AML-193 (cell line): ENCODE data around the gene EFHD2.
"Not testable (repeated sequence)": the region's sequence is repeated elsewhere in the genome, so short reads cannot be mapped to it uniquely, and the experiment has no call there.

Source experiments
- DNase-seq, 2 experiments: peaks; one replicate each; lab custom pipeline; 2025; lab: John Stamatoyannopoulos, UW

Gene EFHD2, protein sequence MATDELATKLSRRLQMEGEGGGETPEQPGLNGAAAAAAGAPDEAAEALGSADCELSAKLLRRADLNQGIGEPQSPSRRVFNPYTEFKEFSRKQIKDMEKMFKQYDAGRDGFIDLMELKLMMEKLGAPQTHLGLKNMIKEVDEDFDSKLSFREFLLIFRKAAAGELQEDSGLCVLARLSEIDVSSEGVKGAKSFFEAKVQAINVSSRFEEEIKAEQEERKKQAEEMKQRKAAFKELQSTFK

DNA sequence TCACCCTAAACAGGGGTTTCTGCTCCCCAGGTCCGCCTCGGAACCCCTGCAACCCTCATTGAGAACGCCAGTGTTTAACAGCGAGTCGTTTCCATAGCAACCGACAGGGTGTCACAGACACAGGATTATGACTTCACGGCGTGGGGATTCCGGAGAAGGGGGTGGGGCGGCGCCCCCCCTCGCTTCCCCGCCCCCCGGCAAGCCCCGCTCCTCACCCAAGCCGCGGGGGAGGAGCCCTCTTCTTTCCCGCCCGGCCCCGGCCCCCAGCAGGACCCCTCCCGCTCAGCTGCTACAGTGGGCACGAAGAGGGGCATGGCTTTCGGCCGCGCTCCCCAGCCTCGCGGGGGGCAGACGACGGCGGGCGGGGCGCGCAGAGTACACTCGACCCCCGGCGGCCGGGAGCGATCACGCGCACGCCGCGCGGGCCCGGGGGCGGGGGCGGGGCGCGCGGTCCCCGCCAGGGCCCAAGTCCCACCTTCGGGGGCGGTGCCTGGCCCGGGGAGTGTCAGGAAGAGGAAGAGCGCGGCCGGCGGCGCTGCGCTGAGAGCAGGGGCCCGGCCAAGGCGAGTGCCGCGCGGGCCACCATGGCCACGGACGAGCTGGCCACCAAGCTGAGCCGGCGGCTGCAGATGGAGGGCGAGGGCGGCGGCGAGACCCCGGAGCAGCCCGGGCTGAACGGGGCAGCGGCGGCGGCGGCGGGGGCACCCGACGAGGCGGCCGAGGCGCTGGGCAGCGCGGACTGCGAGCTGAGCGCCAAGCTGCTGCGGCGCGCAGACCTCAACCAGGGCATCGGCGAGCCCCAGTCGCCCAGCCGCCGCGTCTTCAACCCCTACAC, at the start of gene EFHD2:
Gene EFHD2 (plus strand): TSS at position 501 of the 835 bp plus-strand sequence. CDS start 84 bp downstream, at position 585.
- DNase-seq = peak; percentile 41 to 72

DNA sequence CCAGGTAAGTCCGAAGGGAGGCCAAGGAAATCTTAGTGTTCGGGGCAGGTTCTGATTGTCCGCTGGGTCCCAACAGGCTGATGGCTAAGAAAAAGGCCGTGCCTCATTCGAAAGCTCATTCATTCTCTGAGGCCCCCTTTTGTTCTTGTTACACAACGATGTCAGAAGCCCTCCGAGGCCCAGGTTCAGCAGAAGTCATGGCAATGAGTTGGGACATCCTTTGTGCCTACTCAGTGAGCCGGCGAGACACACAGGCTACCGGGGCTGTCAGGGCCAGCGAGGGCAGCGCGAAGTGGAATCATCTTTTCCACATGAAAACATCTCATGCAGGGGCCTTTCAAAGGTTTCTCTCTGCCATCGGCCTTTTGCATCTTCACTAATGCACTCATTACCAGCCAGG, 49.0 kb upstream of the EFHD2 start:
- DNase-seq = no peak

DNA sequence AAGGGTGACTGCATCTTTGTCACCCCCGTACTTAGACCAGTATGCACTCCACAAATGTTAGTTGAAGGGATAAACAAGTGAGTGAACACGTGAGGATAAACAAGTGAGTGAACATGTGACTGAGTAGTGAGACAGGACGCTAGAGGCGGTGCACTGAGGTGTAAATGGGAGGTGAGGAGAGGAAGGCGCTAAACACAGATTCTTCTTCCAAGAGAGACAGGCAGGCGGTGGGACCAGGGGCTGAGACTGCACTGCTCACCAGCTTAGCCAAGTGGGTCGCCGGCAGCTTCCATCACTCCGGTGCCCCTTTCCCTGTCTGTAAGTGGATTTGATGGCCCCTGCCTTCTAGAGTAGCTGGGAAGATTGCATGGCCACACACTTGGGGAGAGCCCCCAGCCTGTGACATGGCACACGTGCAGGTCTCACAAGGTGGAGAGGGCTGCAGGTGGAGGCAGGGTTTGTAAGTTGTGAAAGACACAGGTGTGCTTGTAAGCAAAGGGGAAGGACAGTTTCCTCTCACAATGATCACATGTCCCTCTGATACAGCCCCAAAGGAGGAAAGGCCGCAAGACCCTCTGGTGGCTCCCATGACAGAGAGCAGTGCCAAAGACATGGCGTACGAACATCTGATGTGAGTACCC, 47.5 kb upstream of the EFHD2 start:
- no peak for DNase-seq

DNA sequence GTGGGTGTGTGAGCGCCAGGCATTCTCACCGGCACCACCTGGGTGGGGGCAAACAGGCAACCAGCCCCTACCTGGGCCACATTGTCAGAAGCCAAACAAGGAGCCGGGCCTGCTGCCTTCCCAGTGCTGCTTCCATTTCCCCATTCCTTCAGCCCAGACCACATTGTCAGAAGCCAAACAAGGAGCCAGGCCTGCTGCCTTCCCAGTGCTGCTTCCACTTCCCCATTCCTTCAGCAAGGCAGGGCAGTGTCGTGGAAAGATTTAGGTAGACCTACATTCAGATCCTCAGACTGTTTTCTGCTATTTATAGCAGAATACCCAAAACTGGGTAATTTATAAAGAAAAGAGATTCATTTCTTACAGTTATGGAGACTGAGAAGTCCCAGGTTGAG, 47.0 kb upstream of the EFHD2 start:
- DNase-seq = no peak

DNA sequence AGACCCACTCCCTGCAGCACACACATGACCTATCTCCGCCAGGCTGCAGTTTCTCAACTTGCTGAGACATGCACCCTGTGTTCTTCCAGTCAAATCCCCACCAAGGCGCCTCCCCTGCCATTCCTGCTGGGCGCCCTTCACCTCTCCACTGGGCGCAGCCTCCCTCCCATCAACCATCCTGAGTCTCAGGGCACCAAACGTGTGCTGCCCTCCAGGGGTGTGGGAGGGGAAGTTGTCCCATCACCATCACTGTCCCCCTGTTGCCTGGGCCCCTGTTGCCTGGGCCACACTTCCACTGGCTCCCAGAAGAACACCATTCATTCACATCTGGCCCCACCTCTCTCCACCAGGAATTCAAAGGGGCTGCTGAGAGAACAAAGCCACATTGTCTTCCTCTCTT, 44.9 kb upstream of the EFHD2 start:
- DNase-seq = peak in 1 of 2 experiments; percentile 3

DNA sequence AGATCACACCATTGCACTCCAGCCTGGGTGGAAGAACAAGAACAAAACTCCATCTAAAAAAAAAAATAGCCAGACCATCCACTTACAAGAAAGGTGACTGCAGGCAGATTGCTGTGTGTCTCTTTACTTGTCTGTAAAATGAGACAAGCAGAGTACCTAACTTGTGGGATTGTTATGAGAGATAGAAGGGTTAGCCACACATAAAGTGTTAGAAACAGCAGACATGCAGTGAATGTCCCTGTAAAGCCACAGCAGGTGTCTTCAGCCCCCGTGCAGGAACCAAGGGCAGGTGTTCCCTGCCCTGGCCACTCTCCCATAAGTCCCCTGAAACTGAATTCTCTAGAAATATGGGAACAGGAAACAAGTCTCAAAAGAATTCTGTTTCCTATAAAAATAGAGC, 40.8 kb upstream of the EFHD2 start:
- DNase-seq = no peak

DNA sequence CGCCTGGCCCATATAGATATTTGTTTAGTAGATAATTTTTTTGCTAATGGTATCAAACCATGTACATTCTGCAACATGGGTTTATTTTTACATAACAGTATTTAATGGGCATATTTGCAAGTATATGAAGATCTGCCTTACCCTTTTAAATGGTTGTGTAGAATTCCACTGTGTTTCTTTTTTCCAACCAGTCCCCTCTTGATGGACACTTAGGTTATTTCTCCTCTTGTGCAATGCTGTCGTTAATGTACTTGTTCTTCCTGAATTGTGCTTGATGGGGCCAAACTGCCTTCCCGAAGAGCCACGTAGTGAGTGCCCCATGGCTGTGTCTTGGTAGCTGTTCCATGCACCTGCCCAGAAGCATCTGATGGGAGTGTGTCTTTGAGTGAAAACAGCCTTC, 39.4 kb upstream of the EFHD2 start:
- no peak for DNase-seq

DNA sequence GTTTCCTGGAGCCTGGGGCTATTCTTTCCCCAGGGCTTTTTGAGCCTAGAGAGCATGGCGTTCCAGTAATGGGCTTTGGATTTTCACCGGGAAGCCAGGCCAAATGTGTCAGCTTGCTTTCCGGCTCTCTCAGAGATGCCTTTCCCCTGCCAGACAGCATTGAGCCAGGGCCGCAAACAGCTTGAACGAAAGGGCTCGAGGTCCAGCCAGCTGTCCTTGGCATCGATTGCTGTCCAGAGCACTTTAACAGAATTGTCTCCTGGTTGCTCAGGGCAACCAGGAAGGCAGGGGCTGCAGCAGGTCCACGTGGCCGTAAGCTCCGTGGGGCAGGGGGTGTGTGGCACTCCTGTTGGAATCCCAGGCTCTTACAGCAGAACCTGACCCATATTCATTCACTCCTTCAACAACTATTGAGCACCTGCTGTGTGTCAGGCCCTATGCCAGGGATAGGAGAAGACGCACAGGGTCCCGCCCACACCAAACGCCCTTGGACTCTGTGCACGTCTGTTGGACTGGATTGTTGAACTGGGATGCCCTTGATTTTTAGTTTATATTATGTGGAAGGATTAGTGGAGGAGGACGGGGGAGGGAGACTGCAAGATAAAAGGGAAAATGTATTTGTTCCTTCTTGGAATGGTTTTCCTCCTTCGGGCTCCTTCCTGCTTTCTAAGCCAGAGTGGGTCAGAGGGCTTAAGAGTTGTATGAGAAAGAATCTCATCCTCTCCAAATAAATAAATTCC, 38.7 kb upstream of the EFHD2 start:
- DNase-seq = no peak

DNA sequence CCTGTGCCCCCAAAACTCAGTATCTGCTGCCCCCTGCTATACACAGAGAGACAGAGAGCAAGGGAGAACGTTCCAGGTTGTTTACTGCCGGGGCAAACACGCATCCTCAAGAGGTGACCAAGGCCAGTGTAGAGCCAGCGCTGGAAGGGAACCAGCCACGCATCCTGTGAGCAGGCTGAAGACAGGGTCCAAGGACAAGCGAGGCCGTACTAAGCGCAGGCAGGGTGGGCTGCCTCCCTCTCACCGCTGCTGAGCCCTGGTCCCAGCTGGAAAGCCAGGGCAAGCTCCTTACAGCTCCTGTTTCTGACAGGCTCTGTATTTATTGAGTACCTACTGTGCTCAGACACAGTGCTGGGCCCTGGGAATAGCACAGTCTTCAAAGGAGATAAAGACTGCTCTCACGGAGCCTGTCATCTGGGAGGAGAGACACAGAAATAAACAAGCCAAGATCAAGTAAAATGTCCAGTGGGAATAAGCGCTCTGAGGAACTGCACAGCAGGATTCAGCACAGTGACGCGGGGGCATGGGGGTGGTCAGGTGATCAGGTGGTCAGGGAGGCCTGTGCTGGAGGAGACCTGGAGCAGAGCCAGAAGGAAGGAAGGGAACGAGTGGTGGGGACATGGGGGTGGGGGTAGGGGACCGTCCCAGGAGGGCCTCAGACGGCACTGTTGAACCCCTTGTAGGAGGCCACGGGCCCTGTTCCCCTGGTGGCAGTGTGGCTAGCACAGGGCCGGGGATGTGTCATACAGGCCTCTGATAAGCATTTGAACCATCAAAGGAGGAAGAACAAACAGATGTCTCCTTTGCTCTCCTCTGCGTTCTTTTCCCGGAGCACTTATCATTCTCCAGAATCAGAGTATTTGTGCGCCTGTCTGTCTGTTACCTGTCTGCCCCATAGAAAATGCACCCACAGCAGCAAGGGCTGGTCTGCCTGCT, 37.8 kb upstream of the EFHD2 start:
- DNase-seq = no peak

DNA sequence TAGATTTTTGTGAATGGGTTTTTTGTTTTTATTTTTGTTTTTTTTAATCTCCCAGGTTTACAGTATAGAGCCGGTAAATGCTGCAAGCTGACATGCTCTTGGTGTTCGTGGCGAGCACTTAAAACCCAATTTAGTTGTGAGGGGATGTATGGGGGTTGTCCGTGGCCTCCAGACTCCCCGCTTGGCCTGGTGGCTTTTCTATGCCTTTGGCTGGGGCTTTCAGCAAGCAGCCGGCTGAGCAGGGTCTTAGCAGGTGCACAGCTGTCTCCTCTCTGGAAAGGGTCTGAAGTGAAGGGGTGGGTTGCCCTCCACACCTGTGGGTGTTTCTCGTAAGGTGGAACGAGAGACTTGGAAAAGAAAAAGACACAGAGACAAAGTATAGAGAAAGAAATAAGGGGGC, 31.0 kb upstream of the EFHD2 start:
- no peak for DNase-seq

DNA sequence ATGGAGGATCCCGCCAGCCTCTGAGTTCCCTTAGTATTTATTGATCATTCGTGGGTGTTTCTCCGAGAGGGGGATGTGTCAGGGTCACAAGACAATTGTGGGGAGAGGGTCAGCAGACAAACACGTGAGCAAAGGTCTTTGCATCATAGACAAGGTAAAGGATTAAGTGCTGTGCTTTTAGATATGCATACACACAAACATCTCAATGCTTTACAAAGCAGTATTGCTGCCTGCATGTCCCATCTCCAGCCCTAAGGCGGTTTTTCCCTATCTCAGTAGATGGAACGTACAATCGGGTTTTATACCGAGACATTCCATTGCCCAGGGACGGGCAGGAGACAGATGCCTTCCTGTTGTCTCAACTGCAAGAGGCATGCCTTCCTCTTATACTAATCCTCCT, 30.5 kb upstream of the EFHD2 start:
- not testable (repeated sequence) for DNase-seq

DNA sequence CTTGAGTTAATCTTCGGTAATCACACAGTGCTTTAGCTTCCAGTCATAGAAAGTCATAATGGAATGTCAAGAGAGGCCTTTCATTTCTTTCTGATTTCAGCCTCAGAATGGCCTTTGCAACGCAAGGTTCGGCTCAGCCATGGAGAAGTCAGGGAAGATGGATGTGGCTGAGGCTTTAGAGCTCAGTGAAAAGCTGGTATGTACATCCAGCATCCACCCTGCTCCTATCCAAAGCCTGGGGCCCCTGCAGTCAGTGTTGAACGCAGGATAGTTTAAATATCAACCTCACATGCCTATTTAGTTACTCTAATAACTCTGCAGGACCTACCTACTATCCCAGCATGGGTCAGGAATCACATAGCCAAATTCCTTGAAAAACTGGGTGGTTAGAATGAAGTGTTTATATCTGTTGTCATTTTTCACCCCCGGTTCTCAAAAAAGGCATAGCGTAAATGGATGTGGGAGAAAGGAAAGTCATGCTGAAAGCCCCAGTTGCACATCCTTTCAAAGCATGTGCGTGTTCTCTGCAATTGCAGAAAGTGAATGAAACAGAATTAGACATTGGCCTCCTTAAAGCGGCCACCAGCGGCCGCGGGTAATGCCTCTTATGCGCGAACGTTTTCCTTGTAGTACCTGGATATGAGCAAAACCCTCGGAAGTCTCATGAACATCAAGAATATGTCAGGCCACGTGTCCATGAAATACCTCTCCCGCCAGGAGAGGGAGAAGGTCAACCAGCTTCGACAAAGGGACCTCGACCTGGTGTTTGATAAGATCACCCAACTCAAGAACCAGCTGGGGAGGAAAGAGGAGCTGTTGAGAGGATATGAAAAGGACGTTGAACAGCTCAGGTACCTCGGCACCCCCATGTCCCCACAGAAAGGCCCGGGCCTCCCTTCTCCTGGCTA, 28.8 kb upstream of the EFHD2 start:
- DNase-seq = no peak

DNA sequence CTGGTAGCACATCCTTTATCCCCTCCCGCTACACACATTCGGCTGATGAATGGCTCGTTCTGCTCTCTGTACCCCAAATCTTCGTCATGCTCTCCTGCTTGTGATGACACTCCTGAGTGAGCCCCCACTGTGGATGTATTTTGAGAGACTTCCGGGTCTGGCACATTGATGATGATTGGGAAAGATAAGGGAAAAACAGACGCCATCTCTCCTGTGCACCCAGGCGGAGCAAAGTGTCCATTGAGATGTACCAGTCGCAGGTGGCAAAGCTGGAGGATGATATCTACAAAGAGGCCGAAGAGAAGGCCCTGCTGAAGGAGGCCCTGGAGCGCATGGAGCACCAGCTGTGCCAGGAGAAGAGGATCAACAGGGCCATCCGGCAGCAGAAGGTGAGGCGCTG, 27.9 kb upstream of the EFHD2 start:
- no peak for DNase-seq

DNA sequence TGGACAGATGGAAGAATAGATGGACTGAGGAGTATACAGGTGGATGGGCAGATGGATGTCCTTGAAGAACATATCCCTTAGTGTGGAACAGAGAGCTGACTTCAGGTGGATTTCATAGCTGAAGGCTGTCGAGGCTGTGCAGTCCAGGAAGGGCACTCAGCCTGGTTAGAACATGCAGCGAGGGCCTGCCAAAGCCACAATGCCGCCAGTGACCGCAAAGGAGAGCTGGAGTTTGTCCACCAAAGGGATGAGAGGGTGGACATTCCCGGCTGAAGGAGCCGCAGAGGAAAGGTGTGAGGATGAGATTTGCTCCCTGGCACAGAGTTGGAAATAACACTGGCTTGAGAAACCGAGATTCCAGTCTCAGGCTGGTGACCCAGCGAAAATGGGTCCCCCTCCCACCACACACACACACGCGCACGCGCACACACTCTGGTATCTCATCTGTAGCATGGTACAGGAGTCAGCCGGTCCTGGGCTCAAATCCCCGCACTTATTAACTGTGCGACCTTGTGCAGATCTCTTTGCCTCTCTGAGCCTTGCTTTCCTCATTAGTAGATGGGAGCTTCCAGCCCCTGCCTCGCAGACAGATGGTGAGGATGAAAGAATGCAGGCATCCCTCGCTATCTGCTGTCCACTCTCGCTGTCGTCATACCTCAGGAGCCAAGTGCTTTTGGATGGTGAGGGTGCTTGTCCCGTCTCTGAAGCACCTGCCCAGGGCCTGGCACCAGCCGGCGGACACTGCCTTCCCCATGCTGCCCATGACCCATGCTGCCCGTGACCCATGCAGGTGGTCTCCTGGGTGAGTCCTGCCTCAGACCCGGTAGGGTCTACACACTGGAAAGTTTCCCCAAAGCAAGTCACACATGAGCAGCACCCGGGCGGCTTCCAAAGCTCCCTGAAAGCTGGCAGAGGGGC, 26.8 kb upstream of the EFHD2 start:
- DNase-seq = no peak

DNA sequence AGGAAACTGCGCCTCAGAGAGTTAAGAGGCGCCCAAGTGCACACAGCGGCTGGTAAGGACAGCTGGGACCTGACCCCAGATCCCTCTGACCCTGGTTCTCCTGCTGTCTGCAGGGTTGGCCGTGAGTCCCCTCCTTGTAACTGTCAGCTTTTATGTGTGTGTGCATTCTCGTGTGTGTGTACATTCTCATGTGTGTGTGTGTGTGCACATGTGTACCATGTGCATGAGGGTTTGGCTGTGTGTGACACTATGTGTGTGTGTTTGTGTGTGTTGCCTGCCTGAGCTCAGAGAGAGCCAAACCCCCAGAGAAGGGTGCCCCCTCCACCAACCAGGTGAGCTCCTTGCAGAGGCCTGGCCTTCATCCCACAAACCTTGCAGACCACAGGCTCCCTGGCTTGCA, 25.9 kb upstream of the EFHD2 start:
- no peak for DNase-seq

DNA sequence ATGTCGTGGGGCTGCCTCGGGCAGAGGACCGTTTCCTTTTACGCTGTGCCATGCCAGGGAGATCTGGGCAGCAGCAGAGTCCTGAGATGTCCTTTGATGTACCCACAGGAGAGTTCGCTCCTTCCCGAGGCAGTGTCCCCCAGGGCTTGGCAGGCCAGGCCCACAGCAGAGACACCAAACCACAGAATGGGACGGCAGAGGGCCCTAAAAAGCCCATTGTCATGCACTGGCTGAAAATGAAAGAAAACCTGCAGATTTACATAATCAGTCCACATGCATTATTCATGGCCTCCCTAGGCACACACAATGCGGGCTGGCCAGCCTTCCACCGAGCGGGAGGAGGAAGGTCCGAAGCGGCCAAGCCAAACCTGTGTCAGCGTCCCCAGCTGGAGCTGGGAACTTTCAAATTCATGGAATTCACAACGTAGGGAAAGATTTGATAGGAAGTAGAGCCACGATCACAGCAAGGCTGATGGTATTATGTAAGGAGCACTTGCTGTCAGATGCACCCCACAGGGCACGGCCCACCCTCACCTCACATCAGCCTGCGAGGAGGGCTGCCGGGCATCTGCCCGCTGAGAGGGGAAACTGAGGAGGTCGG, 25.3 kb upstream of the EFHD2 start:
- no peak for DNase-seq

DNA sequence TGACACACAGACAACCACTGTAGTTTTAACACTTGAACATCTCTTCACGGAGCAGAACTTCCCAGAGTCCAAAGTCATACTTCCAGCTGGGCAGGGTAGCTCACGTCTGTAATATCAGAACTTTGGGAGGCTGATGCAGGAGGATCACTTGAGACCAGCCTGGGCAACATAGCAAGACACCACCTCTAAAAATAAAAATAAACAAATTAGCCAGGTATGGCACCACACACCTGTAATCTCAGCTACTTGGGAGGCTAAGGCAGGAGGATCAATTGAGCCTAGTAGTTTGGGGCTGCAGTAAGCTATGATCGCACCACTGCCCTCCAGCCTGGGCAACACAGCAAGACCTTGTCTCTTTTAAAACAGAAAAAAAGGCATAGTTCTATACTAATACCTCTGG, 24.3 kb upstream of the EFHD2 start:
- no peak for DNase-seq

DNA sequence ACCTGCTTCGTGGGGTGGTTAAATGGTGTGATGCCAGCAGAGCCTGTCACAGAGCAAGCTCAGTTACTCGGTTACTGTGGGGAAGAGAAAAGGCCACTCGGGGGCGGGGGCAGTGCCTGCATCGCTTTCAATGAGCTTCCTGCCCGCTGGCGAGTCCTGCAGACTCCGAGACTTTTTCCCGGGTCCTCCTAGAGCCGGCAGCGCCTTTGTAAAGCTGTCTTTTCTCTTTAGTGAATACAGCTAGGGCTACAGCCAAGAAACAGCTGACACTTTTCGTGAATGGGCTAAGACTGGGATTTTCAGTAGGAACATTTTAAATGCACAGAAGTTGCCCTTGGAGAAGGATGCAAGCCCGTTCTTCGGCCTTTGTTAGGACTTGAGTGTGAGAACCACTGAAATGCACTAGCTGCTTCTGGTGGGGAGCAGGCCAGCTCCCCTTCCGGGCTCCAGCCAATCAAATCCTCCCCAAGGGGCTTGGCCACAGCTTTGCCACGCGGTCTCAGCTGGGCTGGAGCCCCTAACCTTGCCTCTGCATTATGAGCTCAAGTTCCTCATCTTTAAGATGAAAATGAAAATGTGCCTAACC, 23.4 kb upstream of the EFHD2 start:
- DNase-seq = no peak
